RPMI7951 (cell line): ENCODE data around the gene LIN54. TPM values are rescaled to one million over a fixed set of nuclear protein-coding genes. Genes with fewer than 3 reads are reported as not detected.
"Not testable (repeated sequence)": the region's sequence is repeated elsewhere in the genome, so short reads cannot be mapped to it uniquely, and the experiment has no call there.

Experiments used
- DNase-seq: peaks from one replicate; pipeline ENCODE4 v3.0.0-alpha.2; 2012; ENCODE audit warnings: low read depth
- total RNA-seq: library from RNA; depleted of rRNA; stranded (reverse); fragments of >200 nt; shearing (Covaris generic); gene quantifications from 2 replicates; pipeline ENCODE4 v1.2.3, GENCODE V29; 2014

Gene LIN54
- total RNA-seq, 1 experiment from 2014 or later, result 25.6 TPM

DNA sequence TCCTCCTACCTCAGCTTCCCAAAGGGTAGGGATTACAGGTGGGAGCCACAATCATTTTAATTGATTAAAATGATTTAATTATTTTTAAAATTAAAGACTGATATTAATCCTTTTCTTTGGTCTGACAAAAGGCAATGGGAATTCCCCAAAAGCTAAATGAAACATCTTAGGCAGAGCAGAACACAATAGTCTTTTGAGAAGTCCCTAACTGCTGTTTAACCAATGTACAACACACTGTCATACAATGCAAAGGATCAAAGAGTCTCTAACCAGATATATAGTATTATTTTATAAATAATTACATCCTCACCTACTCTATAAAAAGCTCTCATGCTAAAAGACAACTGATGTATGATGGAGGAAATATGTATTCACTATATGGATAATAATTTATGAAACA is 63.1 kb downstream of the LIN54 start:
- no peak for DNase-seq

DNA sequence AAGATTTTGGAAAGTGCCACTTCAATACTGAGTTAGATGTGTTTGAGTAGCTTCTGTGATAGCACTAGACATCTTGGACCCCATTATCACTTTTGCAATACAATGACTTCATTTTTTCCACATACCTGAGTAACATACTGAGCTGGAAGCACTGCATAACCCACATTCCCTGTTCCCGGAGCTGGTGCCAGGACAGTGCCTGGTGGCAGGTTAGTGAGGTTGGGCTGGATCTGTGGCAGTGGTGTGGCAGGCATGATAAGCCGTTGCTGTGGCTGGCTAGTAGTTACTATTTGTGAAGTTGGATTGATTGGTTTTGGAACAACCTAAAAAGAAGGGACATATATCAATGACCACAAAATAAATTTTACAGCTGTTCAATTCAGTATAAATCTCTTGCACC is 71.2 kb downstream of the LIN54 start:
- DNase-seq, result no peak

DNA sequence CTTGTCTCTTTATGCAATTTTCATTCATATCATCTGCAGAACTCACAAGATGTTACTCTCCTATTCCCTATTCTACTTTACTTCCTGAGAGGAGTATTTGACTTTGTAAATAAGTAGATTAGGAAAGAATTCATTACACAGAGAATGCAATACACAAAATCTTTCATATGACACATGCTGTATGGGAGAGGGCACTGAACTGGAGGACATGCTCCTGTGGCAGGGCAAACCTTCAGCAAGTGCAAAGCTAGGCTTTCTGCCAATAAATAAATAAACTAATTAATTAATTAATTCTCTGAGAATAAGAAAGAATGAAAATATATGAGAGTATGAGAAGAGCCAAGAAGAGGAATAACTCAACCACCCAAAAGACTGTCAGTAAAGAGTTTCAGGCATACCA is 76.2 kb downstream of the LIN54 start:
- DNase-seq, result no peak

DNA sequence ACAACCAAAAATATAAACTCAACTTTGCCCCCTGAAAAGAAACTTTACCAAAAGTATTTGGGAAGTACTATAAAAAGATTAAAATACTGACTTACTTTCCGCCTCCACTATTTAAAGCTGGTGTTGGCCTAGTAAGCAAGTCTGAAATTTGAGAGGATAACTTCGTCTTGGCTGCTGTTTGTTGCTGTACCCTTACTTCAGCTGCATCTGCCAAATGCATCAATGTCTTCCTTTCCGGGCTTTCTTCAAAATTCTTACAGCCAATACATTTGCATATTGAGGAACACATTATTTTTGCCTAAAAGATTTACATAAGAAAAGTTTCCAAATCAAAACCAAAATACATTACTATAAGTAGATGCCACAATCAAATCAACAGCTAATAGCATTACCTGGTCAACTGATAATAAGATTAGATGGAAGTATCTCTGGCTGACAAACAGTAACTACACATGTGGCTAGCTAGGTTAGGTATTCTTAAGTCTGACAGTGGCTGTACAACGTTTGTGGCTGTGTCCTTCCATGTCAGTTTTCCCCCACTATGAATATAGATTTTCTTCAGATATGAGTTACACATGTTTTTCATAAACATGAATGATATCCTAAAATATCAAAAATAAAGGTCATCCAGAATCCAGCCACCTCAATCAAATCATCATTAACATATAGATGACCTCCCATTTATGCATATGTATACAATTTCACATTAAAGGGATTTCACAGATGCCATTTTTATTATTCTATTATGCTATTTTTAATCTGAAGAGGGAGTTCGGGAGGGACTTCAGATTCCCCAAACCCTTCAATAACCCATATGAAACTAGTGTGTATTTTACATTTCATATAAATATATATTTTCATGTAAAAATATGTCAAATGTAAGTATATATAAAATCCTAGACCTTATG is 79.5 kb downstream of the LIN54 start:
- DNase-seq, result no peak

DNA sequence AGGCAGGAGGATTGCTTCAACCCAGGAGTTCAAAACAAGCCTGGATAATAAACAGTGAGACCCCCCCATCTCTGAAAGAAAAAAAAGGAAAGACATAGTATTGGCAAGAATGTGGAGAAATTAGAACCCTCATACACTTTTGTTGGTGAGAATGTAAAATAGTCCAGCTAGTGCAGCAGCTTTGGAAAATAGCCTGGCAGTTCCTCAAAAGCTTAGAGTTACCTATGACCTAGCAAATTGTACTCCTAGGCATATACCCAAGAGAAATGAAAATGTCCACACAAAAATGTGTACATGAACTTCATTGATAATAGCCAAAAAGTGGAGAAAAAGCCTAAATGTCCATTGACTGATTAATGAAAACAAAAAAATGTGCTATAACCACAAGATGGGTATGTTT is 88.8 kb downstream of the LIN54 start:
- no peak for DNase-seq

DNA sequence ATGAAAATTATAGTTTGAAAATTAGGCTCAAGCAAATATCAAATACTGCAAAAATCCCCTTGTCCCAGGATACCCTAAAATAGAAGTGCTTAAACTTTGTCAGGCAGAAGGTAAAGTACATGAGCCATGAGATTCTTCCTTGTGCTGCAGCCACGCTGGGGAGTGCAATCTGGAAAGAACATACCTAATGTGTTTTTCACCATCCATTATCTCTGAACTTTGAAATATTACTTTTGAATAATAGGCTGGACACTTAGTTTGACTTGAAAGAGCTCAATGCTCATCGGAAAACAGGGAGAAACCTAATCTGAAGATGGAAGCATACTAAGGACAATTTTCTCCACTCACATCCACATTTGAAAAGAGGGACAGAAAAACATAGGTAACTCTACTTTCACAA is 91.2 kb downstream of the LIN54 start:
- no peak for DNase-seq

DNA sequence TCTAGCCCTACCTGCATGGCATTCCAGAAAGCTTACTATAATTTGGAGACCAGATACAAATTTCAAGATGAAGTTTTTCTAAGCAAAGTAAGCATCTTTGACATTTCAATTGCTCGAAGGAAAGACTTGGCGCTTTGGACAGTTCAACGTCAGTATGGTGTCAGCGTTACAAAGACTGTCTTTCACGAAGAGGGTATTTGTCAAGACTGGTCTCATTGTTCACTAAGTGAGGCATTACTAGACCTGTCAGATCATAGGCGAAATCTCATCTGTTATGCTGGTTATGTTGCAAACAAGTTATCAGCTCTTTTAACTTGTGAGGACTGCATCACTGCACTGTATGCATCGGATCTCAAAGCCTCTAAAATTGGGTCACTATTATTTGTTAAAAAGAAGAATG is 92.5 kb downstream of the LIN54 start:
- no peak for DNase-seq

DNA sequence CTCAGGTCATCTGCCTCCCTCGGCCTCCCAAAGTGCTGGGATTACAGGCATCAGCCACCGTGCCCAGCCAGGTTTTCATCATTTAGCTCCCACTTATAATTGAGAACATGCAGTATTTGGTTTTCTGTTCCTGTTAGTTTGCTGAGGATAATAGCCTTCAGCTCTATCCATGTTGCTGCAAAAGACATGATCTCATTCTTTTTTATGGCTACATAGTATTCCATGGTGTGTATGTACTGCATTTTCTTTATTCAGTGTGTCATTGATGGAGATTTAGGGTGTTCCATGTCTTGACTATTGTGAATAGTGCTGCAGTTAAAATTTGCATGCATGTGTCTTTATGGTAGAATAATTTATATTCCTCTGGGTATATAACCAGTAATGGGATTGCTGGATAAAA is 96.7 kb downstream of the LIN54 start:
- DNase-seq, result not testable (repeated sequence)

DNA sequence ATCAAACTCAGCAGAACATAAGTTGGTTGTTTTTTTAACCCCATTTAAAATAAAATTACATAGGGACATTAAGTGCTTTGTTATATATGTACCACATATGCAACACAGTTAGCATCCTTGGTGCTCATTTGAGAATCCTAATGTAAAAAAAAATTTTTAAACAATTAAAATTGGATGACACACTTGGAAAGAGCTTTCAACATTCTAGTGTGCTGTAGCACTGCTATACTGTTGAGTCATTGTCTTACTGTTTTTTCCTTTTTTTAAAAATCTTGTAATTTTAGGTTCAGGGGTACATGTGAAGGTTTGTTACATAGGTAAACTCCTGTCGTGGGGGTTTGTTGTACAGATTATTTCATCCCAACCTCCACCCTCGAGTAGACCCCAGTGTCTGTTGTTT is 97.3 kb downstream of the LIN54 start:
- DNase-seq, result no peak

DNA sequence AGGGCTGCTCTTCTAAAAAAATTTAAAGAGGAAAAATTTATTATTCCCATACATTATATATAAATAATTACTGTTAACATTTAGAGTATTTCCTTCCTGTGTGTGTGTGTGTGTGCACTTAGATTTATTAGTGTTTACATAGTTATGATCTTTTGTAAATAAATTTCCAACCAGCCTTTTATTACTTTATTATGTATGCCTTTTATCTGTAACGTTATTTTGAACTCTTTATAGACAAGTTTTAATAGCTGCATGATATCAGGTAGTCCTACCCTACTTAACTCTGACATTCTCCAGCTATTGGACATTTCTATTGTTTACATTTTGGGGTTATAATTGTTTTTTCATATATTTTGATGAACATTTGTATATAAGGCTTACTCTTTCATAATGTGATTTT is 101.3 kb downstream of the LIN54 start:
- no peak for DNase-seq

DNA sequence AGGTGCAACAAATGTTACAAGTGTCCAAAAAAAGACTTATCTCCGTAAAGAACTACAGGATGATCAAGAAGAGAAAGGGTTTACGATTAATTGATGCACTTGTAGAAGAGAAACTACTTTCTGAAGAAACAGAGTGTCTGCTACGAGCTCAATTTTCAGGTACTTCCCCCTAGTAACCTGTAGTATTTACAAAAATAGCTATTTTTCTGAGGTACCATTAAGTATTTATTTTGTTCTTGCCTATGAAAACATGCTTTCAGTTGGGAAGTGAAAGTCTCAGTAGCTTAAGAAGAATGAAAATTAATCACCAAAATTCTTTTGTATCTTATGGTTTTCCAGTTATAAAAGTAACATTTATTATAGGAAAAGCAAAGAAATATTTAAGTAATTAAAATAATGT is 104.2 kb downstream of the LIN54 start:
- no peak for DNase-seq

DNA sequence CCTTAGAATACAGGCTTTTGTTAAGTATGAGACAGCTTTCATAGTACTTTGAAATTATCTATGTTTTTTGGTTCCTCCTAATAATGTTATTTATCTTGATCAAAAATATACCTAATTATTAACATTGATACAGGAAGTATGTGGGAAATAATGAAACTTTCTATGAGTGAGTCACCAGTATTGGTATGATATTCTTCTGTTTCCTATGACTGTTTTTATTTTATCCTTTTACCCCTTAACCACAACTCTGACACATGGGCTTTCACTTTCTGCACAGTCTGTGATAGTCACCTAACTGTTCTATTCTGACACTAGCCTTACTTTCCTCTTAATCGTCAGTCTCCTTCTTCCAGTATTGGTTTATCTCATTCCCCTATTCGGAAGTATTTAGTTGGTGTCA is 105.4 kb downstream of the LIN54 start:
- peak; percentile 39 for DNase-seq

DNA sequence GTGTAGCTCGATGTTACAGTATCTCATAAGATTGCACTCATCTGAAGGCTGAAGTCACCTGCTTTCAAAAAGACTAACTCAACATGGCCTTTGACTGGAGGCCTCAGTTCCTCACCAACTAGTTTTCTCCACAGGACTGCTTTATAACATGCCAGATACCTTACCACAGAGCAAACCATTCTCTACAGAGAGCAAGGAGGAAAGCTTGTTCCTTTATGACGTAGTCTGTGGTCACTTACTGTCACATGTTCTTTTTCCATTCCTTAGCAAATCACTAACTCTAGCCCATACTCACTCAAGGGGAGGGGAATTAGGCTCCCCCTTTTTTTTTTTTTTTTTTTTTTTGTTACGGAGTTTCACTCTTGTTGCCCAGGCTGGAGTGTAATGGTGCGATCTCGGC is 106.9 kb downstream of the LIN54 start:
- no peak for DNase-seq

DNA sequence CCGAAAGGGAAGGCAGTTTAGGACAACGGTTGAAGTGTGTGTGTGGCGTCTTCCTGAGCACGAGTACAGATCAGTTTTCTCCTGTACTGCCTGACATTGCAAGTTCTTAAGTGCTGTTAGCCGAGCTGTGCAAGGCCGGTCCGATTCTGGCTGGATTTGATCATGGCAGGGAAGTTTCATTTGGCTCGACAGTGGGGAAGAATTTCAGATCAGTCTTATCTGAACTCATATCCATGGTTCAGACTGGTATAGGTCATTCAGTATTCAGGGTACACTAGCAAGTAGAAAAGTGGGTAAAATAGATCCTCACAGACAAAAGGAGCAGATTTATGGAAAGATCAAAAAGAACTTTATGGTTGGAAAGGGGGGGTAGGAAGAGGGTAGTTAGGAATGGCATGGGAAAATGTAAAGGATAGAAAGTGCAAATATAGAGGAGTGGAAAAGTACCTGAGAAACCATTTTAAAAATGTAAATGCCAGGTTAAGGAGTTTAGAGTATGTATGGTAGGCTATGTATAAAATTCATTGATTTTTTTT is 109.4 kb downstream of the LIN54 start:
- no peak for DNase-seq

DNA sequence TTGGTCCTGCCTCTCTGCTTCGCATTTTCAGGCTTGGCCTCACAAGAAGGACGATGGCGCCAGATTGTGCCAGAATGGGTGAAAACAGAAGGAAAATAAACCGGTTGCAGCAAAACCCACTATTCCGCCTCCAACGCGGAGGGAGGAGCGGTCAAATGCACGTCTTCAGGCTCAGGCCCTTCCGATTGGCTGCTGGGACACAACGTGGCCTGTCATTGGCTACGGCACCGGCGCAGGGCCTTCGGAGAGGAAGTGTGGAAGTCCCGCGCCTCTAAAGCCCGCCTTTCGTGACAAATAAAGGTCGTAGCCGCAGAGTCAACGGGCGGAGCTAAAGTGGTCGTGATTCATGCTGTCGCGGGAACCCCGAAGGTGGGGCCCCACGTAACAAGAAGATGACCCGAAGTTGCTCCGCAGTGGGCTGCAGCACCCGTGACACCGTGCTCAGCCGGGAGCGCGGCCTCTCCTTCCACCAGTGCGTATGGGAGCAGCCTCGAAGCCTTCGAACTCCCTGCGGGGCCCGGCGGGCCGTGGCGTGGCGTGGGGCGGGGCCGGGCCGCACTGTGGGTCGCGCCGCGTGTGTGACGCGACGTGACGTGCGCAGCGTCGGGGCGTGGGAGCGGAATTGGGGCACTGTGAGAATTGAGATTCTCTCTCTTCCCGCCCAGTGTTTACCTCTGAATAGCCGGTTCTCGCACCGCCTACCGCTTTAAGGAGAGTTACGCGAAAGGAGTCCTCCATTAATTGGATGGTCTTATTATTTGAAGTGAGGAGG is 110.0 kb downstream of the LIN54 start, which contains the start of gene THAP9:
Gene THAP9, plus strand, starts transcription at position 325 of the 772 bp plus-strand sequence. Its CDS starts 68 bp downstream, at position 393.
- peak; percentile 99 for DNase-seq

DNA sequence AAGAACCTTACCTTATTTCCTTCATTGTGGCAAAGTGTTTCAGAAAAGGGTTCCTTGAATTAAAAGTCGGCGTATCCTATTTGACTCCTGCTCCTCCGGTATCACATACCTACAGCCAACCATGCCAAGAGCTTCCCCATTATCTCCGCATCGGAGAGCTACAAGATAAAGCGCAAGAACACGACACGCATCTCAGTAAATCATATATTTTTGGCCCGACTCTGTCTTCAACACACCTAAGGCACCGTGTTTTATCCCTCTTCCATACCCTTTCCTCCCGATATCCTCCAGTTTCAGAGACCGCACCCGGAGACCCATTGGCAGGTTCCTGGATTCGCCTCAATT is 110.6 kb downstream of the LIN54 start:
- DNase-seq, result no peak

DNA sequence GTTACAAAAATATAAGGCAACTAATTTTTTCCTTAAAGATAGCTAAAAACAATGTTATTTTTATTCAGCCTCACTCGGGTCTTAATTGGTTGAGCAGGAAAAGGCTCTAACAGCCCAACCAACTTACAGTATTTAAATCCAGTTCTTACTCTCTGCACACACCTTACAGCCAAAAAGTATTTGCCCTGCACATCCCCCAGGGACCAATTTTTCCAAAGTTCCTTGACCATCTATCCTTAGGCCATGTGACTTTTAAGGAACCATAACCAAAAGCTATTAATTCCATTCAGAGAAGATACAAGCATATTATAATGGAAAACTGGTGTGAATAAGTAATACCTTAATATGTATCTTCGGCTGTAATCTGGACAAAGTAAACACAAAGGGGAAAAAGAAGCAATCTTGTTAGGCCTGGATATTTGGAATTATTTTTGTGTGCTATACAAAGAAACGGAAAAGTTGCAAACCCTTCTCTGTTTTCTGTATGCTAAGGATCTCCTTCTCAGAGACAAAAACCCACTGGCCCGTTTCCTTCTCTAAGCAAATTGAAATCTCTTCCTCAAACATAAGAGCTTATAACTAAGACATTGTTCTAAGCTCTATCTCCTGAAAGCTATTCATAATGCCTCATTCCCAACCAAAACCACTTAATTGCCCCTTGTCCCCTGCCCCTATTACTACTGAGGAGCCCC is 111.1 kb downstream of the LIN54 start:
- DNase-seq, result no peak

DNA sequence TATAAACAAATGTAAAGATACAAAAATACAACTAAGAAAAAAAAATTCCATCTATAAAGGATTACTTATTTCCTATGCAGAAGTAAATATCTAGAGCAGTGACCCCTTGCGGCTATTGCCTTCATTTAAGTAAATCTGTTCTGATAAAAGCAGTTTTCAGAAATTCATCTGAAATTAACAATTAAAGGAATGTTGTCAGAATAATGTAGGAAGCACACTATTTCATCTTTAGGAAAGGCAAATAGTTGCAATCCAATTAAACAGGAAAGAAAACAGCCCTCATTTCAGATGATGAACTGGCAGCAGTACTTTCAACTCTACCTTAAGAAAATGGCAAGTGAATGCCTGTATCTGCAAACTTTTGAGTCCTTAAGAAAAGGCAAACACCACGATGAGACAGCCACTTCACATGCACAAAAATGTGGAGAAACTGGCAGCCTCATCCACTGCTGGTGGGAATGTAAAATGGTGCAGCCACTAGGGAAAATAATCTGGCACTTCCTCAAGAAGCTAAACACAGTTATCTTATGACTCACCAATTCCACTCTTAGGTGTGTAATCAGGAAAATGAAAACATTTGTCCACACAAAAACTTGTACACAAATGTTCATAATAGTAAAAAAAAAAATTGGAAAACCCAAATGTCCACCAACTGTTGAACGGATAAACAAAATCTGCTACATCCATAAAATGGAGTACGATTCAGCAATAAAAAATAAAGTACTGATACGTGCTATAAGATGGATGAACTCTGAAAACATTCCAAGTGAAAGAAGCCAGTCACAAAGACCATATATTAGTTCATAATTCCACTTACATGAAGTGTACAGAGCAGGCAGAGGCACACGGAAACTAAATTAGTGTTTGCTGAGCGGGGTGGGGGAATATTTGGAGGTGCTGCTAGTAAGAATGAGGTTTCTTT is 112.0 kb downstream of the LIN54 start:
- peak; percentile 73 for DNase-seq

DNA sequence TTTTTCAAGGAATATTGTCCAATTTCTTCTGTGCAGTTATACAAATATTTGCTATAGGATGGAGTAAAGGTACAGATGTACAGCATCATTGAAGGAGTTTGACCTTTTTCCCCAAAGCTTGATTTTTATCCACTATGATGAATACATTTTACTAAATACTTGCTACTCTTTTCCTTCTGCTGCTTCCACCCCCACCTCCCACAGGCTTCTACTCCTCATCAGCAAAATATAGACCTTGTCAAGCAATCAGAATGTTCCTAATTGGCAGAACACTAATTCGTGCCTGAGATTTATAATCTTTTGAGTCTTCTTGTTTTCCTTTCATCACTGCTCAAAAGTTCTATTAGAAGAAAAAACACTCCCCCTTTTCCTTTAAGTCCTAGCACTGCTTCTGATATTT is 113.9 kb downstream of the LIN54 start:
- DNase-seq, result no peak

DNA sequence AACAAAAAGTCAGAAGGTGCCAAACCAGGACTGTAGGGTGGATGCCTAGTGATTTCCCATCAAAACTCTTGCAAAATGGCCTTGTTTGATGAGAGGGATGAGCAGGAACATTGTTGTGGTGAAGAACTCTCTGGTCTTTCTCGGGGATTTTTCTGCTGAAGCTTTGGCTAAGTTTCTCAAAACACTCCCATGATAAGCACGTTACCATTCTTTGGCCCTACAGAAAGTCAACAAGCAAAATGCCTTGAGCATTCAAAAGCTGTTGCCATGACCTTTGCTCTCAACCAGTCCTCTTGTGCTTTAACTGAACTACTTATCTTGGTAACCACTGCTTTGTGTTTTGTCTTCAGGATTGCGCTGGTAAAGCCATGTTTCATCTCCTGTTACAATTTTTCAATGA is 116.7 kb downstream of the LIN54 start:
- DNase-seq, result no peak

DNA sequence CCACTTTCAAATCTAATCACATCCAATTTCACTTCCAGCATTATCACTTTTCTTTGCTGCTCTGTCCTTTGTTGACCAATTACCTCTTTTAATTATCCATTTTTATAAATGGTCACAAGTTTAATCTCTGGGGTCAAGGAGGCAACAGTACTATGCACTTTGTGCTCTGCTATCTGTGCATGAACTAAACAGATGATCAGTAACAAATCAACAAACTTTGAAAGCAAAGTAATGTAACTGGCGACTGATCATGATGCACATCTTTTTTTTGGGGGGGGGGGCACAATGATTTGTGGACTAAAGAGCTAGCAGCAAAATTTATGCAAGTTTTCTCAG is 118.2 kb downstream of the LIN54 start:
- DNase-seq, result no peak
